Heart right ventricle (tissue), 16 donors: Measurements from ENCODE around the gene AZGP1. TPM values are rescaled to one million over a fixed set of nuclear protein-coding genes. Genes with fewer than 3 reads are reported as not detected.
A peak's percentile ranks its signal among the peaks of the same experiment; 100 is the strongest.

Experiments
- ATAC-seq, 8 donors: fragments of 200-7000 bp; cut with Tn5 transposase; one replicate each; pipeline ENCODE4 v1.9.1; 2020; ENCODE audit warnings: mild to moderate bottlenecking in 8 of 8, moderate library complexity in 8 of 8, moderate number of reproducible peaks in 1 of 8
- DNase-seq, 2 donors: peaks; one replicate each; pipeline ENCODE4 v3.0.0-alpha.2; 2020
- H3K27ac ChIP-seq, 10 donors: fragments of 200-600 bp; sonication (generic) in 2 of 10; one replicate each; pipeline versions ENCODE4 v1.5.0 to v1.8.0; 2020 to 2022; ENCODE audit warnings: mild to moderate bottlenecking in 3 of 10
- H3K27me3 ChIP-seq, 7 donors: fragments of 200-600 bp; one replicate each; pipeline ENCODE4 v1.8.0; 2021 to 2022; ENCODE audit warnings: mild to moderate bottlenecking in 2 of 7
- H3K36me3 ChIP-seq, 9 donors: fragments of 200-600 bp; sonication (generic) in 1 of 9; one replicate each; pipeline versions ENCODE4 v1.5.0 to v1.8.0; 2020 to 2022; ENCODE audit warnings: mild to moderate bottlenecking in 2 of 9
- H3K4me1 ChIP-seq, 9 donors: fragments of 200-600 bp; sonication (generic) in 1 of 9; one replicate each; pipeline versions ENCODE4 v1.5.0 to v1.8.0; 2020 to 2022; ENCODE audit warnings: mild to moderate bottlenecking in 4 of 9
- H3K4me3 ChIP-seq, 10 donors: fragments of 200-600 bp; sonication (generic) in 2 of 10; one replicate each; pipeline versions ENCODE4 v1.5.0 to v1.8.0; 2020 to 2022; ENCODE audit warnings: mild to moderate bottlenecking in 7 of 10, moderate library complexity in 2 of 10
- H3K9me3 ChIP-seq, 11 donors: fragments of 200-600 bp in 10 of 11; sonication (generic) in 2 of 11; one replicate each; pipeline versions ENCODE4 v1.5.0 to v1.8.0; 2013 to 2022; ENCODE audit warnings: mild to moderate bottlenecking in 2 of 11, control low read depth in 1 of 11, moderate library complexity in 1 of 11
- CTCF ChIP-seq, 9 donors: fragments of 200-600 bp; sonication (generic) in 2 of 9; IDR thresholded peaks; one replicate each; pipeline versions ENCODE4 v1.5.0 to v1.8.0; 2021 to 2022; ENCODE audit warnings: antibody characterized with exemption in 9 of 9, mild to moderate bottlenecking in 5 of 9, moderate library complexity in 1 of 9
- WGBS, 2 donors: extraction: QIAGEN DNeasy Blood & Tissue Kit; methylation state at CpG; one replicate each; pipeline ENCODE4 v1.1.7; 2013; ENCODE audit warnings: inconsistent platforms in 1 of 2; 5-methylcytosine and 5-hydroxymethylcytosine counted together
- intact Hi-C, 10 donors: fragments of 100-400 bp; cut with DNase I; formaldehyde crosslinking; loops; one replicate each; pipeline versions ENCODE4 v1.11.1 to v1.14.2; 2022
- polyA plus RNA-seq, 2 donors: library from polyadenylated mRNA; stranded (reverse); fragments of 200-250 nt; gene quantifications; one replicate each; pipeline ENCODE4 v1.2.3, GENCODE V29; 2013
- total RNA-seq, 10 donors: library from RNA; stranded (reverse); fragmentation: NEBNext Ultra II Directional in 3 of 10; extraction: Animal tissue kit (Norgen Biotek cat#: 25700) in 3 of 10; gene quantifications; one replicate each; pipeline versions ENCODE4 v1.2.1 to v1.2.4, GENCODE V29; 2021 to 2023
- donor health status: Arrhythmogenic right ventricular cardiomyopathy.
- donor health status: ischemic (EF 13 %, LVEDD 7.1; RV severe dilation, severe dysfunction).
- donor health status: healthy with polysubstance abuse.
- donor health status: DM: no; HTN: yes; CAD: no.
- donor health status: DM: no; HTN: no; CAD: no.
- donor health status: ischemic (EF 25% LVEDD 6.9; RV normal size, moderate dysfunction).
- donor health status: ischemic (EF 25% LVEDD 5.7; RV mildly dilated, moderate dysfunction).
- donor health status: healthy.
- donor health status: DM: yes; HTN: yes; CAD: no.
- donor health status: Ischemic cardiomyopathy.
- donor health status: ischemic (EF 35%, LVEDD 5.7; RV mildly dilated, moderate dysfunction).
- donor health status: nonischemic (EF 11% LVEDD 7.7; RV severe dilation, severe dysfunction).
- donor health status: DM: yes; HTN: yes; CAD: no.
- donor health status: PGD.
- donor health status: ischemic (EF 29% LVEDD 5.4; RV normal size, mild dysfunction).
- donor health status: nonischemic (EF 23%, LVEDD 6.1; RV moderate dilation, normal function).

AZGP1 gene
- total and polyA plus RNA-seq, 12 donors, result 37.8 to 335 (median 108) TPM

- DNase-seq, result no peak
- intact Hi-C loops, result loop anchor here in 1 of 10 donors (5.0 kb wide), 1 partner anchor 37 kb away; no protein-coding TSS in a partner anchor
- no peak for ATAC-seq
These were observed 26.1 kb downstream of the AZGP1 start for GRCh38 chr7:99949645-99950228.

GRCh38 chr7:99947608-99948007 is 28.2 kb downstream of the AZGP1 start:
- no peak for ATAC-seq
- Histone ChIP-seq H3K4me1 (no peaks in the 10 kb centered on the region), H3K4me3 (no peak overlapping the region), H3K9me3 (peaks cover 0 to 9% (median 0%) of the 10 kb centered on the region in 11 donors), H3K36me3 (no peaks in the 10 kb centered on the region), H3K27ac (no peak overlapping the region), H3K27me3 (peaks cover 0 to 22% (median 4%) of the 10 kb centered on the region in 7 donors)
- TF ChIP-seq CTCF (IDR thresholded peaks at IDR 0.05), result no peak
- DNase-seq, result no peak
- WGBS, 2 donors, result 83 to 85% methylated on average over 1 of the region's 1 CpG
- intact Hi-C loops, result loop anchor here in 1 of 10 donors (5.0 kb wide), 1 partner anchor 35 kb away; no protein-coding TSS in a partner anchor

More at GRCh38 chr7:99949645-99950228, 26.1 kb downstream of the AZGP1 start:
- Histone ChIP-seq H3K4me3 (no peak overlapping the region), H3K27ac (no peak overlapping the region), H3K27me3 (peaks cover 0 to 12% (median 4%) of the 10 kb centered on the region in 7 donors), H3K36me3 (no peaks in the 10 kb centered on the region), H3K4me1 (peaks cover 0 to 9% (median 0%) of the 10 kb centered on the region in 9 donors), H3K9me3 (peaks cover 0 to 9% (median 0%) of the 10 kb centered on the region in 11 donors)
- WGBS, 2 donors, result 52 to 58% methylated on average over 3 of the region's 3 CpGs
- peak in 8 of 9 donors; percentile 17 to 61 (median 45) for TF ChIP-seq CTCF (IDR thresholded peaks at IDR 0.05)

- ATAC-seq, result no peak
These were observed 31.2 kb downstream of the AZGP1 start for GRCh38 chr7:99944497-99945070.

More at GRCh38 chr7:99944497-99945070, 31.2 kb downstream of the AZGP1 start:
- Histone ChIP-seq H3K9me3 (no peaks in the 10 kb centered on the region), H3K36me3 (no peaks in the 10 kb centered on the region), H3K27ac (no peak overlapping the region), H3K27me3 (peaks cover 0 to 37% (median 11%) of the 10 kb centered on the region in 7 donors), H3K4me1 (no peaks in the 10 kb centered on the region), H3K4me3 (no peak overlapping the region)
- no peak for DNase-seq
- intact Hi-C loops, result loop anchor here in 1 of 10 donors (5.0 kb wide), 1 partner anchor 32 kb away; no protein-coding TSS in a partner anchor
- TF ChIP-seq CTCF (IDR thresholded peaks at IDR 0.05), result no peak
- 47 to 55% methylated on average over 4 of the region's 4 CpGs for WGBS, 2 donors
